ENCODE data around the gene THAP9. TPM values are rescaled to one million over a fixed set of nuclear protein-coding genes. Genes with fewer than 3 reads are reported as not detected.

THAP9 gene
- polyA plus RNA-seq, 1 of the 3 experiments (the other 2 are of a cell fraction): 1.5 TPM

DNA sequence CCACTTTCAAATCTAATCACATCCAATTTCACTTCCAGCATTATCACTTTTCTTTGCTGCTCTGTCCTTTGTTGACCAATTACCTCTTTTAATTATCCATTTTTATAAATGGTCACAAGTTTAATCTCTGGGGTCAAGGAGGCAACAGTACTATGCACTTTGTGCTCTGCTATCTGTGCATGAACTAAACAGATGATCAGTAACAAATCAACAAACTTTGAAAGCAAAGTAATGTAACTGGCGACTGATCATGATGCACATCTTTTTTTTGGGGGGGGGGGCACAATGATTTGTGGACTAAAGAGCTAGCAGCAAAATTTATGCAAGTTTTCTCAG, 8.1 kb upstream of the THAP9 start:
- no peak for DNase-seq
- H3K27me3 ChIP-seq (ENCODE audit: insufficient read depth): no peaks in the 10 kb centered on the region
- H3F3A ChIP-seq (replicated peaks; ENCODE audit: insufficient read depth): peaks cover 32% of the 10 kb centered on the region
- no peak overlapping the region for H2AFZ ChIP-seq (ENCODE audit: low read depth)
- H3K9me3 ChIP-seq: no peaks in the 10 kb centered on the region
- no peak overlapping the region for H3K9ac ChIP-seq
- H3K9me2 ChIP-seq: no peaks in the 10 kb centered on the region
- ChIA-PET CTCF (interaction anchor here (0.9 kb wide), 1 partner anchor 66 kb away, joined by 3 read pairs; no protein-coding TSS in a partner anchor), POLR2A (no interaction called here)
- TF ChIP-seq TEAD4 (IDR thresholded peaks at IDR 0.05; ENCODE audit: borderline replicate concordance, insufficient read depth): no peak
- H4K20me1 ChIP-seq (ENCODE audit: insufficient read depth): peaks cover 26% of the 10 kb centered on the region
- peak overlapping the region in 1 of 2 experiments; percentile 99; a peak in 2 of 4 replicates for H3K27ac ChIP-seq (ENCODE audit: low read depth in 2 of 2, low read length in 1 of 2)
- peaks cover 41 to 48% of the 10 kb centered on the region in 2 experiments for H3K36me3 ChIP-seq (replicated peaks in 1 of 2; ENCODE audit: control insufficient read depth in 1 of 2, insufficient read depth in 2 of 2, low read length in 1 of 2)
- H3K79me2 ChIP-seq (ENCODE audit: insufficient read depth): peaks cover 81% of the 10 kb centered on the region
- peaks cover 5 to 9% of the 10 kb centered on the region in 2 experiments; a peak in 3 of 4 replicates for H3K4me1 ChIP-seq (ENCODE audit: control insufficient read depth in 1 of 2, insufficient read depth in 2 of 2, low read depth in 1 of 2, low read length in 1 of 2)
- H3K4me2 ChIP-seq: no peak overlapping the region
- WGBS (ENCODE audit: low lambda C conversion rate): 74% methylated on average over 1 of the region's 1 CpG
- no peak overlapping the region for H3K4me3 ChIP-seq (ENCODE audit: low read depth in 2 of 2, low read length in 1 of 2)

DNA sequence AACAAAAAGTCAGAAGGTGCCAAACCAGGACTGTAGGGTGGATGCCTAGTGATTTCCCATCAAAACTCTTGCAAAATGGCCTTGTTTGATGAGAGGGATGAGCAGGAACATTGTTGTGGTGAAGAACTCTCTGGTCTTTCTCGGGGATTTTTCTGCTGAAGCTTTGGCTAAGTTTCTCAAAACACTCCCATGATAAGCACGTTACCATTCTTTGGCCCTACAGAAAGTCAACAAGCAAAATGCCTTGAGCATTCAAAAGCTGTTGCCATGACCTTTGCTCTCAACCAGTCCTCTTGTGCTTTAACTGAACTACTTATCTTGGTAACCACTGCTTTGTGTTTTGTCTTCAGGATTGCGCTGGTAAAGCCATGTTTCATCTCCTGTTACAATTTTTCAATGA, 6.6 kb upstream of the THAP9 start:
- H2AFZ ChIP-seq (ENCODE audit: low read depth): no peak overlapping the region
- H3K9me2 ChIP-seq: no peaks in the 10 kb centered on the region
- no peak for DNase-seq
- H3K36me3 ChIP-seq (replicated peaks in 1 of 2; ENCODE audit: control insufficient read depth in 1 of 2, insufficient read depth in 2 of 2, low read length in 1 of 2): peaks cover 44 to 54% of the 10 kb centered on the region in 2 experiments
- H3K4me2 ChIP-seq: no peak overlapping the region
- ChIA-PET POLR2A (no interaction called here), CTCF (no interaction called here)
- no peaks in the 10 kb centered on the region for H3K9me3 ChIP-seq
- no peak overlapping the region for H3K27ac ChIP-seq (ENCODE audit: low read depth in 2 of 2, low read length in 1 of 2)
- H3K4me1 ChIP-seq (ENCODE audit: control insufficient read depth in 1 of 2, insufficient read depth in 2 of 2, low read depth in 1 of 2, low read length in 1 of 2): peaks cover 5 to 12% of the 10 kb centered on the region in 2 experiments; a peak in 3 of 4 replicates
- TF ChIP-seq RFX5 (IDR thresholded peaks at IDR 0.05; ENCODE audit: low read length) (no peak), FOXM1 (IDR thresholded peaks at IDR 0.05; ENCODE audit: low read depth) (no peak), EP300 (IDR thresholded peaks at IDR 0.05; ENCODE audit: borderline replicate concordance in 1 of 2, low read depth in 1 of 2, low read length in 1 of 2) (no peak), NFIC (IDR thresholded peaks at IDR 0.05; ENCODE audit: borderline replicate concordance) (no peak), RXRA (IDR thresholded peaks at IDR 0.05; ENCODE audit: borderline replicate concordance, low read depth) (no peak), RCOR1 (IDR thresholded peaks at IDR 0.05; ENCODE audit: low read length) (no peak), YY1 (IDR thresholded peaks at IDR 0.05; ENCODE audit: low read depth) (no peak), MEF2A (IDR thresholded peaks at IDR 0.05; ENCODE audit: borderline replicate concordance, low read depth) (no peak)
- TF ChIP-seq, protein P1, sequence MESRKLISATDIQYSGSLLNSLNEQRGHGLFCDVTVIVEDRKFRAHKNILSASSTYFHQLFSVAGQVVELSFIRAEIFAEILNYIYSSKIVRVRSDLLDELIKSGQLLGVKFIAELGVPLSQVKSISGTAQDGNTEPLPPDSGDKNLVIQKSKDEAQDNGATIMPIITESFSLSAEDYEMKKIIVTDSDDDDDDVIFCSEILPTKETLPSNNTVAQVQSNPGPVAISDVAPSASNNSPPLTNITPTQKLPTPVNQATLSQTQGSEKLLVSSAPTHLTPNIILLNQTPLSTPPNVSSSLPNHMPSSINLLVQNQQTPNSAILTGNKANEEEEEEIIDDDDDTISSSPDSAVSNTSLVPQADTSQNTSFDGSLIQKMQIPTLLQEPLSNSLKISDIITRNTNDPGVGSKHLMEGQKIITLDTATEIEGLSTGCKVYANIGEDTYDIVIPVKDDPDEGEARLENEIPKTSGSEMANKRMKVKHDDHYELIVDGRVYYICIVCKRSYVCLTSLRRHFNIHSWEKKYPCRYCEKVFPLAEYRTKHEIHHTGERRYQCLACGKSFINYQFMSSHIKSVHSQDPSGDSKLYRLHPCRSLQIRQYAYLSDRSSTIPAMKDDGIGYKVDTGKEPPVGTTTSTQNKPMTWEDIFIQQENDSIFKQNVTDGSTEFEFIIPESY (IDR thresholded peaks at IDR 0.05; ENCODE audit: borderline replicate concordance, low read depth): no peak
- H3K79me2 ChIP-seq (ENCODE audit: insufficient read depth): peaks cover 81% of the 10 kb centered on the region
- no peak overlapping the region for H3K4me3 ChIP-seq (ENCODE audit: low read depth in 2 of 2, low read length in 1 of 2)
- H3K9ac ChIP-seq: no peak overlapping the region
- no peaks in the 10 kb centered on the region for H3K27me3 ChIP-seq (ENCODE audit: insufficient read depth)
- peaks cover 21% of the 10 kb centered on the region for H4K20me1 ChIP-seq (ENCODE audit: insufficient read depth)
- WGBS (ENCODE audit: low lambda C conversion rate): 96% methylated on average over 3 of the region's 3 CpGs
- H3F3A ChIP-seq (replicated peaks; ENCODE audit: insufficient read depth): peaks cover 44% of the 10 kb centered on the region

Data from SK-N-SH (cell line).